ENCODE results near the gene EVA1B. TPM values are rescaled to one million over a fixed set of nuclear protein-coding genes. Genes with fewer than 3 reads are reported as not detected.

The EVA1B gene
- total RNA-seq, 2 experiments from 2014 or later: 25.5 to 28.7 TPM

DNA sequence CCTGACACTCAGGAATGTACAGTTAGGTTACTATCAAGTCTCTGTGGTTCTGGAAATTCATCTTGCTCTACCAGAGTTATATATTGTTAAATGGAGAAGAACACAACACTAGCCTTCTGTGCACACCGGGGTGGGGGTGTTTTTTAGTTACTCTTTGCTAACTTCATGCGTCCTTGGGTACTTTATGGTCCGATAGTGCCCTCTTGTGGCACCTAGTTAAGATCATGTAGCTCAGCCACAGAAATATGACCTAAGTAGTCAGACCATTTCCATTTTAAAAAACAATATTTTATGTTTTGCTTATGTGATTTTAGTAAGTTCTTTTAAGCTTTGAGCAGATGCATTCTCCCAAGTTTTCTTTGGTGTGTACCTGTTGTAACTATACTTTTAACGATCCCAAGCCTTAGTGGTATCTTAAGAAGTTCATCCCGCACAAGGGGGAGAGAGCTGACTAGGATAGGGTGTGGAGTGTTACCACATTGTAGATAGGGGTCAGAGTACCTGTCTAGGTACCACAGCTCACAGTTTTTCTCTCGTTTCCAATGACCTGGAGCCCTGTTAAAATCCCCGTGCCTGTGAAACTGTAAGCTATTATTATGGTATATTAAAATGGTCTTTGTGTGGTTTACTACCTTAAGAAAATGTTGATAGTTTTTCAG is 37.9 kb downstream of the EVA1B start:
- Mint-ChIP-seq H3K4me3 (no peak overlapping the region), H3K36me3 (ENCODE audit: low read depth) (peaks cover 65% of the 10 kb centered on the region), H3K9me3 (no peaks in the 10 kb centered on the region), H3K27ac (peak overlapping the region; percentile 61), H3K27me3 (no peaks in the 10 kb centered on the region), H3K4me1 (peaks cover 21% of the 10 kb centered on the region)
- peak; percentile 65 for DNase-seq
- POLR2A ChIA-PET: interaction anchor here (0.9 to 2.5 kb wide), 8 partner anchors 36 to 136 kb away, joined by 3 to 16 read pairs (median 5); partner anchors contain the start of genes MAP7D1, THRAP3 and TRAPPC3
- CTCF ChIA-PET: interaction anchor here (0.6 to 3.7 kb wide), 47 partner anchors 9 to 196 kb away, joined by 3 to 54 read pairs (median 4); partner anchors contain the start of genes ADPRS, SH3D21, THRAP3 and TRAPPC3

GRCh38 chr1:36284517-36284916 is 38.9 kb downstream of the EVA1B start:
- H3K4me1 Mint-ChIP-seq: peaks cover 29% of the 10 kb centered on the region
- peaks cover 58% of the 10 kb centered on the region for H3K36me3 Mint-ChIP-seq (ENCODE audit: low read depth)
- H3K4me3 Mint-ChIP-seq: no peak overlapping the region
- H3K27ac Mint-ChIP-seq: no peak overlapping the region
- no peaks in the 10 kb centered on the region for H3K9me3 Mint-ChIP-seq
- CTCF ChIA-PET: interaction anchor here (1.5 to 5.9 kb wide), 8 partner anchors 14 to 184 kb away, joined by 4 to 54 read pairs (median 12); partner anchors contain the start of gene TRAPPC3
- POLR2A ChIA-PET: interaction anchor here (1.2 to 1.7 kb wide), 2 partner anchors 61 to 84 kb away, joined by 3 to 6 read pairs; partner anchors contain the start of gene THRAP3
- H3K27me3 Mint-ChIP-seq: no peaks in the 10 kb centered on the region
- no peak for DNase-seq

- no peak overlapping the region for H3K4me3 Mint-ChIP-seq
- CTCF ChIA-PET: interaction anchor here (1.2 to 5.9 kb wide), 5 partner anchors 16 to 189 kb away, joined by 3 to 40 read pairs (median 4); partner anchors contain the start of gene TRAPPC3
- H3K36me3 Mint-ChIP-seq (ENCODE audit: low read depth): peaks cover 54% of the 10 kb centered on the region
- no peak for DNase-seq
- H3K27me3 Mint-ChIP-seq: no peaks in the 10 kb centered on the region
- no peak overlapping the region for H3K27ac Mint-ChIP-seq
- POLR2A ChIA-PET: interaction anchor here (1.2 kb wide), 1 partner anchor 60 kb away, joined by 3 read pairs; the partner anchor contains the start of gene THRAP3
- no peaks in the 10 kb centered on the region for H3K9me3 Mint-ChIP-seq
- peaks cover 32% of the 10 kb centered on the region for H3K4me1 Mint-ChIP-seq
Observed at GRCh38 chr1:36284061-36284460, 39.4 kb downstream of the EVA1B start.

DNA sequence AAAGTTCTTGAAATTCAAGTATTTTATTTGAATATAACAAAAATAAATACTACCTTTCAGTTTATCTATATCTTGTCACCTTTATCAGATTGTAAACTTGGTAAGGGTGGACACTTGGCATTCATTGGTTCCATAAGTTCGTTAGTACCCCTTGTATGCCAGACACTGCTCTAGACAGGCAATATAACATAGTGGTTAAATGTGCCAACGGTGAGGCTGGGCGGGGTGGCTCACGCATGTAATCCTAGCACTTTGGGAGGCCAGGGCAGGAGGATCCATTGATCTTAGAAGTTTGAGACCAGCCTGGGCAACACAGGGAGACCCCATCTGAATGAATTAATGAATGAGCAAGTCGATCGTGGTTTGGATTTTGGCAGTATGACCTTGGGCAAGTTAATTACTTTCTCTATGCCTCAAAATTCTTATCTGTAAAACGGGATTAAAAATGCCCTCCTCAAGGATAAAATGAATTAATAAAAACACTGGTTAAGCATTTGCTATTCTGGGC is 43.6 kb downstream of the EVA1B start:
- H3K27ac Mint-ChIP-seq: no peak overlapping the region
- H3K36me3 Mint-ChIP-seq (ENCODE audit: low read depth): peaks cover 20% of the 10 kb centered on the region
- no peak overlapping the region for H3K4me3 Mint-ChIP-seq

DNA sequence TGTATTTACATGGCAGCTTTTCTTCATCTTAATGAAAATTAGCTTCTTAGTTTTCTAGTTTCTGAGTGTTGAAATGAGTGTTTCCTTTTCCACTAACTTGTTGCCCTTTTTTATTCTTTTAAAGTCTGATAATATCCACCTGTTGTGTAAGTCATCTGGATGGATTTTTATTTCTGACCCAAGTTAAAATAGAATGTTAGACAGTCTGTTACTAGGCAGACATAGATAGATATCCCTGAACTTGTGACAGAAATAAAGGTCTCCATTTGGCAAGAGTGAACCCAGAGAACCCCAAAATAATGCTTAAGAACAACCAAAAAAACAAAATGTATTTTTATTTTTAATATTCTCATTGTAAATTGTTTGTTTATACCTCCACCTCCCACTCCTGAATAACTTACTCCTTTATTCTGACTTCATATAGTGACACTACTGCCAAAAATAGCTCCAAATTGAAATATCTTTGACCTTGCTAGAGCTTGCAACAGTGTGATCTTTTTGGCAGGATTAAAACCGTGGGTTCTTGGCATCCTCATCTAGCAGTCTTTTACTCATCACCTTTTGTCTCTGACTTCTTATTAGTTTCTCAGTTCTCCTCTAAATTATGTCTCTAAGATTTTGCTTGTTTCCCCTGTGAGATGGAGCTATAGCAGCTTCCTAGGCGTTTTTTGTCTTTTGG is 44.2 kb downstream of the EVA1B start:
- DNase-seq: no peak
- Mint-ChIP-seq H3K4me3 (no peak overlapping the region), H3K36me3 (ENCODE audit: low read depth) (peaks cover 22% of the 10 kb centered on the region), H3K27me3 (no peaks in the 10 kb centered on the region), H3K27ac (no peak overlapping the region), H3K9me3 (no peaks in the 10 kb centered on the region), H3K4me1 (peaks cover 24% of the 10 kb centered on the region)
- ChIA-PET POLR2A (interaction anchor here (0.8 to 2.4 kb wide), 4 partner anchors 10 to 130 kb away, joined by 3 to 6 read pairs (median 4); partner anchors contain the start of genes THRAP3 and TRAPPC3), CTCF (interaction anchor here (0.5 to 5.9 kb wide), 4 partner anchors 9 to 129 kb away, joined by 3 to 40 read pairs (median 4); partner anchors contain the start of gene TRAPPC3)

More for the DNA sequence above, 43.6 kb downstream of the EVA1B start:
- no peak for DNase-seq
- Mint-ChIP-seq H3K9me3 (no peaks in the 10 kb centered on the region), H3K4me1 (peaks cover 24% of the 10 kb centered on the region), H3K27me3 (no peaks in the 10 kb centered on the region)
- POLR2A ChIA-PET: interaction anchor here (0.8 to 2.4 kb wide), 3 partner anchors 10 to 130 kb away, joined by 3 to 6 read pairs (median 3); partner anchors contain the start of genes THRAP3 and TRAPPC3
- CTCF ChIA-PET: interaction anchor here (0.5 to 5.9 kb wide), 5 partner anchors 8 to 170 kb away, joined by 3 to 40 read pairs (median 3); partner anchors contain the start of gene TRAPPC3

- H3K27me3 Mint-ChIP-seq: no peaks in the 10 kb centered on the region
- no peak overlapping the region for H3K4me3 Mint-ChIP-seq
- H3K27ac Mint-ChIP-seq: no peak overlapping the region
- H3K9me3 Mint-ChIP-seq: no peaks in the 10 kb centered on the region
- H3K4me1 Mint-ChIP-seq: peaks cover 21% of the 10 kb centered on the region
- H3K36me3 Mint-ChIP-seq (ENCODE audit: low read depth): peaks cover 27% of the 10 kb centered on the region
- no peak for DNase-seq
- ChIA-PET CTCF (interaction anchor here (1.0 kb wide), 1 partner anchor 9 kb away, joined by 4 read pairs; no protein-coding TSS in a partner anchor), POLR2A (interaction anchor here (0.6 kb wide), 1 partner anchor 9 kb away, joined by 3 read pairs; no protein-coding TSS in a partner anchor)
Observed at GRCh38 chr1:36276688-36277087, 46.8 kb downstream of the EVA1B start.

DNA sequence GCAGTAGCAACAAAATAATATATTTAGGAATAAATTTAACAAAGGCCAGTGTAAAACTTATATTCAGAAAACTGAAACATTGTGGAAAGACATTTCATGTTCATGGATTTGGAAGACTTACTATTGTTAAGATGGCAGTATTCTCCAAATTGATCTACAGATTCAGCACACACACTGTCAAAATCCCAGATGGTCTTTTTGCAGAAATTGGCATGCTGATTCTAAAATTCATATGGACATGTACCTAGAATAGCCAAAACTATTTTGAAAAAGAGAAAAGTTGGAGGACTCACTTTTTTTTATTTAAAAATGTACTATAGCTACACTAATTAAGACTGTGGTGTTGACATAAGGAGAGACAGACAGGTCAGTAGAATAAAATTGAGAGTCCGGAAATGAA is 49.2 kb downstream of the EVA1B start:
- H3K9me3 Mint-ChIP-seq: no peaks in the 10 kb centered on the region
- H3K27ac Mint-ChIP-seq: no peak overlapping the region
- no peaks in the 10 kb centered on the region for H3K27me3 Mint-ChIP-seq
- H3K4me3 Mint-ChIP-seq: no peak overlapping the region
- CTCF ChIA-PET: interaction anchor here (0.7 to 1.1 kb wide), 3 partner anchors 11 to 816 kb away, joined by 3 to 6 read pairs (median 3); partner anchors contain the start of gene TRAPPC3
- H3K4me1 Mint-ChIP-seq: peaks cover 8% of the 10 kb centered on the region
- DNase-seq: no peak
- H3K36me3 Mint-ChIP-seq (ENCODE audit: low read depth): peaks cover 31% of the 10 kb centered on the region
- POLR2A ChIA-PET: no interaction called here

DNA sequence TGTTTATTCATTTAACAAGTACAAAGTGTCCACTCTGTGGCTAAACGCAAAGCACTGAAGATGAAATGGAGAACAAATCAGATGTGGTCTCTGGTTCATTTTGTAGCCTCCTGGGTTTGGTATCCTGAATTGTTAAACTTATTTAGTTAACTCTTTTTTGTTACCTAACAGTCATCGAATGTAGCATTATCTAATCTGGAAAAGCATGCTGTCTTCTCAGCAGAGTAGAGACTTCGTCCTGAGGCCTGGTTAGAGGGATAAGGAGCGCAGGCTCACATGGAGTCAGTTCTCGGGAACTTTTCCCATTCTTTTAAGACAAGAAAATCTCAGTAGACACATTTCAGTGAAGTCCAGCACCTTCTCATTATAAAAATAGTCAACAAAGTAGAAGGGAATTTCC is 50.4 kb downstream of the EVA1B start:
- POLR2A ChIA-PET: no interaction called here
- Mint-ChIP-seq H3K4me1 (peaks cover 7% of the 10 kb centered on the region), H3K4me3 (no peak overlapping the region), H3K27ac (no peak overlapping the region), H3K9me3 (no peaks in the 10 kb centered on the region), H3K27me3 (no peaks in the 10 kb centered on the region), H3K36me3 (ENCODE audit: low read depth) (peaks cover 38% of the 10 kb centered on the region)
- CTCF ChIA-PET: interaction anchor here (1.1 kb wide), 1 partner anchor 123 kb away, joined by 6 read pairs; the partner anchor contains the start of gene TRAPPC3
- no peak for DNase-seq

Other genes starting within 250 kb of the EVA1B start
- gene TEKT2, start 239.6 kb downstream of the EVA1B start, total RNA-seq: not detected
- gene ADPRS, start 234.8 kb downstream of the EVA1B start, total RNA-seq: 10 to 100 TPM; 29.7 to 29.9 TPM
- not detected for gene COL8A2, start 198.4 kb downstream of the EVA1B start, total RNA-seq
- 10 to 100 TPM; 57.2 to 58.4 TPM for gene TRAPPC3, start 174.2 kb downstream of the EVA1B start, total RNA-seq
- gene MAP7D1, start 167.5 kb downstream of the EVA1B start, total RNA-seq: 100 to 1,000 TPM; 215 to 221 TPM
- 100 to 1,000 TPM; 128 to 133 TPM for gene THRAP3, start 99.2 kb downstream of the EVA1B start, total RNA-seq
- 10 to 100 TPM; 18.9 to 19.3 TPM for gene SH3D21, start 17.3 kb downstream of the EVA1B start, total RNA-seq
- gene STK40, start 62.3 kb upstream of the EVA1B start, total RNA-seq: 10 to 100 TPM; 75.2 to 76.8 TPM
- gene LSM10, start 74.3 kb upstream of the EVA1B start, total RNA-seq: 10 to 100 TPM; 41.4 TPM
- 1 to 10 TPM; 1.3 to 1.7 TPM for gene OSCP1, start 126.8 kb upstream of the EVA1B start, total RNA-seq
- gene MRPS15, start 140.7 kb upstream of the EVA1B start, total RNA-seq: 10 to 100 TPM; 92.3 to 99.9 TPM
- under 1 TPM; 0.43 TPM for gene CSF3R, start 159.3 kb upstream of the EVA1B start, total RNA-seq

Data from activated CD4-positive, alpha-beta memory T cell treated with anti-CD3 and anti-CD28 coated beads, Interleukin-2, amount 10 ng/mL, durations not matched to agents 7 days and 5 days (primary cell).